H1 (cell line): ENCODE measurements around the gene FGGY. TPM values are rescaled to one million over a fixed set of nuclear protein-coding genes. Genes with fewer than 3 reads are reported as not detected.

Source experiments
- CTCF ChIA-PET: fragments of 300-600 bp; sonication (Branson Sonifier 250); formaldehyde crosslinking; loops from one replicate; lab custom pipeline; 2021; ENCODE audit not compliant: partially characterized antibody; lab: Charles Lee
- POLR2A ChIA-PET: fragments of 300-600 bp; sonication (Branson Sonifier 250); formaldehyde crosslinking; loops from one replicate; lab custom pipeline; 2021; ENCODE audit warnings: inconsistent platforms; ENCODE audit not compliant: partially characterized antibody; lab: Charles Lee
- DNase-seq, 2 experiments: peaks; one replicate each; pipeline versions ENCODE4 v3.0.0 to v3.0.0-alpha.2; 2010 to 2022; ENCODE audit warnings: low spot score in 2 of 2, low read depth in 1 of 2, mixed read lengths in 1 of 2
- FAIRE-seq: peaks from 2 replicates; lab custom pipeline; 2011; peaks lifted over from hg19 to GRCh38; lab: Jason Lieb, UNC
- H2AFZ ChIP-seq: 2 replicates; pipeline ENCODE4 v1.8.1; 2012; ENCODE audit warnings: low read length, inconsistent platforms
- H2AK5ac ChIP-seq: 2 replicates; pipeline ENCODE4 v1.6.1; 2013; ENCODE audit warnings: low read depth, low read length
- H2BK120ac ChIP-seq: replicated peaks from 2 replicates; pipeline ENCODE3; 2013; ENCODE audit warnings: low read depth, low read length, inconsistent platforms
- H2BK12ac ChIP-seq: 2 replicates; pipeline ENCODE4 v1.6.1; 2013; ENCODE audit warnings: low read depth, low read length
- H2BK15ac ChIP-seq: 2 replicates; pipeline ENCODE4 v1.6.1; 2013; ENCODE audit warnings: low read length
- H2BK20ac ChIP-seq: 2 replicates; pipeline ENCODE4 v1.6.1; 2013; ENCODE audit warnings: low read length
- H2BK5ac ChIP-seq: 2 replicates; pipeline ENCODE4 v1.6.1; 2013; ENCODE audit warnings: low read depth, low read length
- H3K14ac ChIP-seq: 2 replicates; pipeline ENCODE4 v1.6.1; 2013; ENCODE audit warnings: inconsistent platforms; ENCODE audit not compliant: insufficient read length
- H3K18ac ChIP-seq: 2 replicates; pipeline ENCODE4 v1.6.1; 2013; ENCODE audit warnings: low read length; ENCODE audit errors: extremely low read depth
- H3K23ac ChIP-seq: 2 replicates; pipeline ENCODE4 v1.6.1; 2013; ENCODE audit warnings: inconsistent platforms; ENCODE audit not compliant: insufficient read length
- H3K23me2 ChIP-seq: 2 replicates; pipeline ENCODE4 v1.6.1; 2013; ENCODE audit warnings: low read depth, low read length
- H3K27ac ChIP-seq: 2 replicates; pipeline ENCODE4 v1.6.1; 2011; ENCODE audit warnings: low read depth, low read length, inconsistent platforms
- H3K27me3 ChIP-seq, 4 experiments: replicated peaks in 1 of 4; 1 replicate in 1 of 4; 2 replicates in 3 of 4; pipeline versions ENCODE4 v1.6.1 to v1.8.1; 2011 to 2013; ENCODE audit warnings: low read length in 3 of 4, mild to moderate bottlenecking in 3 of 4, inconsistent platforms in 2 of 4, mixed read lengths in 2 of 4, moderate library complexity in 1 of 4; ENCODE audit not compliant: control insufficient read depth in 3 of 4, insufficient read depth in 3 of 4; ENCODE audit errors: extremely low read depth in 1 of 4
- H3K36me3 ChIP-seq, 4 experiments: 2 replicates each; pipeline versions ENCODE4 v1.6.1 to v1.8.1; 2011 to 2013; ENCODE audit warnings: mild to moderate bottlenecking in 4 of 4, low read length in 3 of 4, moderate library complexity in 2 of 4, control low read depth in 1 of 4, inconsistent platforms in 1 of 4; ENCODE audit not compliant: insufficient read depth in 4 of 4, control insufficient read depth in 2 of 4
- H3K4ac ChIP-seq: replicated peaks from 2 replicates; pipeline ENCODE3; 2013; ENCODE audit warnings: low read length, low read depth, mixed read lengths, inconsistent platforms; ENCODE audit not compliant: insufficient read length
- H3K4me1 ChIP-seq, 4 experiments: replicated peaks in 1 of 4; 1 replicate in 1 of 4; 2 replicates in 3 of 4; pipeline versions ENCODE4 v1.6.1 to v1.8.1; 2011 to 2013; ENCODE audit warnings: low read length in 3 of 4, inconsistent platforms in 2 of 4, mixed read lengths in 1 of 4; ENCODE audit not compliant: insufficient read depth in 4 of 4, control insufficient read depth in 3 of 4
- H3K4me2 ChIP-seq, 2 experiments: 2 replicates each; pipeline versions ENCODE4 v1.6.1 to v1.8.1; 2011 to 2013; ENCODE audit warnings: low read depth in 2 of 2, low read length in 2 of 2, control low read depth in 1 of 2, inconsistent platforms in 1 of 2, mild to moderate bottlenecking in 1 of 2; ENCODE audit not compliant: insufficient read depth in 1 of 2
- H3K4me3 ChIP-seq, 4 experiments: fragments of 200-600, 300-600 bp in 1 of 4; sonication (generic), shearing (Covaris generic), sonication (Bioruptor Twin) in 1 of 4; 2 replicates each; pipeline versions ENCODE4 v1.5.1 to v1.8.1; 2011 to 2016; ENCODE audit warnings: low read length in 4 of 4, low read depth in 3 of 4, control low read depth in 2 of 4, inconsistent platforms in 2 of 4, mild to moderate bottlenecking in 2 of 4, mixed read lengths in 1 of 4, moderate library complexity in 1 of 4; ENCODE audit not compliant: insufficient read depth in 2 of 4; ENCODE audit errors: extremely low read depth in 1 of 4
- H3K56ac ChIP-seq: replicated peaks from 2 replicates; pipeline ENCODE3; 2013; ENCODE audit warnings: low read depth, mild to moderate bottlenecking, mixed read lengths, low read length, inconsistent platforms; ENCODE audit not compliant: insufficient read length
- H3K79me1 ChIP-seq: 2 replicates; pipeline ENCODE4 v1.6.1; 2013; ENCODE audit warnings: low read depth, low read length, control low read depth
- H3K79me2 ChIP-seq, 2 experiments: 2 replicates each; pipeline versions ENCODE4 v1.6.1 to v1.8.1; 2012 to 2013; ENCODE audit warnings: low read length in 2 of 2, mild to moderate bottlenecking in 2 of 2, inconsistent platforms in 1 of 2; ENCODE audit not compliant: insufficient read depth in 2 of 2, control insufficient read depth in 1 of 2
- H3K9ac ChIP-seq, 4 experiments: replicated peaks in 1 of 4; 1 replicate in 1 of 4; 2 replicates in 3 of 4; pipeline versions ENCODE4 v1.6.1 to v1.8.1; 2011 to 2013; ENCODE audit warnings: low read depth in 3 of 4, low read length in 3 of 4, control low read depth in 2 of 4, mild to moderate bottlenecking in 2 of 4, moderate library complexity in 2 of 4, inconsistent platforms in 1 of 4; ENCODE audit errors: extremely low read depth in 1 of 4
- H3K9me3 ChIP-seq, 2 experiments: 2 replicates each; pipeline versions ENCODE4 v1.6.1 to v1.8.1; 2012 to 2013; ENCODE audit warnings: mild to moderate bottlenecking in 2 of 2, moderate library complexity in 2 of 2, control low read depth in 1 of 2, inconsistent platforms in 1 of 2, low read depth in 1 of 2, low read length in 1 of 2, mixed read lengths in 1 of 2; ENCODE audit not compliant: insufficient read depth in 2 of 2
- H4K20me1 ChIP-seq, 2 experiments: replicated peaks in 1 of 2; 2 replicates each; pipeline versions ENCODE3 to v1.8.1; 2011 to 2013; ENCODE audit warnings: inconsistent platforms in 2 of 2, low read length in 2 of 2, mild to moderate bottlenecking in 1 of 2; ENCODE audit not compliant: insufficient read depth in 2 of 2, control insufficient read depth in 1 of 2
- H4K5ac ChIP-seq: 2 replicates; pipeline ENCODE4 v1.6.1; 2013; ENCODE audit warnings: low read length, low read depth, mixed read lengths, inconsistent platforms; ENCODE audit not compliant: insufficient read length
- H4K8ac ChIP-seq: 2 replicates; pipeline ENCODE4 v1.8.0; 2013; ENCODE audit warnings: mild to moderate bottlenecking, moderate library complexity, low read length, inconsistent platforms; ENCODE audit not compliant: insufficient read depth; ENCODE audit errors: extremely low read depth
- H4K91ac ChIP-seq: replicated peaks from 2 replicates; pipeline ENCODE3; 2013; ENCODE audit warnings: low read length, mixed read lengths, inconsistent platforms; ENCODE audit not compliant: insufficient read length
- CHD1 ChIP-seq: IDR thresholded peaks from 2 replicates; pipeline ENCODE4 v1.6.1; 2012; ENCODE audit warnings: low read depth, low read length, improper control_type of control experiment
- EGR1 ChIP-seq: IDR thresholded peaks from 2 replicates; pipeline ENCODE4 v1.6.1; 2011; ENCODE audit warnings: low read depth, low read length, borderline replicate concordance
- EZH2 ChIP-seq: fragments of 200-600 bp; sonication (generic); IDR thresholded peaks from 2 replicates; pipeline ENCODE4 v1.7.1; 2012; ENCODE audit warnings: low read depth, mild to moderate bottlenecking, moderate library complexity, low read length, inconsistent platforms; ENCODE audit not compliant: severe bottlenecking
- JUND ChIP-seq: IDR thresholded peaks from 2 replicates; pipeline ENCODE4 v1.6.1; 2011; ENCODE audit warnings: mild to moderate bottlenecking, improper control_type of control experiment, low read length
- RXRA ChIP-seq: IDR thresholded peaks from 2 replicates; pipeline ENCODE4 v1.6.1; 2011; ENCODE audit warnings: low read depth, mild to moderate bottlenecking, low read length, moderate library complexity; ENCODE audit not compliant: insufficient read depth
- SAP30 ChIP-seq: fragments of 300-600 bp; sonication (generic); IDR thresholded peaks from 2 replicates; pipeline ENCODE4 v1.7.1; 2012; ENCODE audit warnings: low read length, moderate library complexity, mild to moderate bottlenecking, inconsistent platforms; ENCODE audit not compliant: insufficient read depth, insufficient replicate concordance
- SIN3A ChIP-seq, 2 experiments: IDR thresholded peaks in 1 of 2; conservative IDR thresholded peaks in 1 of 2; 2 replicates each; pipeline ENCODE4 v1.6.1; 2011 to 2012; ENCODE audit warnings: low read length in 2 of 2, improper control_type of control experiment in 1 of 2, low read depth in 1 of 2, mild to moderate bottlenecking in 1 of 2
- SIRT6 ChIP-seq: IDR thresholded peaks from one replicate; pipeline ENCODE4 v1.7.1; 2012; ENCODE audit warnings: low read length, inconsistent platforms
- SP2 ChIP-seq: IDR thresholded peaks from 2 replicates; pipeline ENCODE4 v1.6.1; 2012; ENCODE audit warnings: mild to moderate bottlenecking, low read length, inconsistent platforms
- SUZ12 ChIP-seq: fragments of 200-600 bp; sonication (generic); IDR thresholded peaks from 2 replicates; pipeline ENCODE4 v1.6.1; 2012; ENCODE audit warnings: mild to moderate bottlenecking, inconsistent platforms, low read length, moderate library complexity, mixed read lengths
- TAF7 ChIP-seq: optimal IDR thresholded peaks from 2 replicates; pipeline ENCODE3; 2011; ENCODE audit warnings: low read depth, mild to moderate bottlenecking, inconsistent platforms, low read length, moderate library complexity, borderline replicate concordance
- YY1 ChIP-seq: IDR thresholded peaks from 2 replicates; pipeline ENCODE4 v1.6.1; 2011; ENCODE audit warnings: low read depth, mild to moderate bottlenecking, low read length
- WGBS, 2 experiments: shearing (Covaris generic) in 1 of 2; methylation state at CpG; one replicate each; pipeline versions ENCODE4 v1.1.6 to v1.1.7; 2013 to 2015; ENCODE audit warnings: low lambda C conversion rate in 2 of 2, mixed read lengths in 2 of 2, inconsistent platforms in 1 of 2, low coverage in 1 of 2, missing lambda C conversion rate in 1 of 2; ENCODE audit not compliant: insufficient replicate concordance in 2 of 2, insufficient coverage in 1 of 2, insufficient read length in 1 of 2; ENCODE audit errors: extremely low coverage in 1 of 2, missing lambda C conversion rate in 1 of 2; 5-methylcytosine and 5-hydroxymethylcytosine counted together
- polyA plus RNA-seq, 7 experiments: library from polyadenylated mRNA; depleted of rRNA in 3 of 7; stranded (reverse) in 5 of 7; unstranded in 2 of 7; fragments of >200 nt in 5 of 7; fragments of 200-250 nt in 2 of 7; gene quantifications; 1 replicate in 5 of 7; 2 replicates in 1 of 7; 4 replicates in 1 of 7; pipeline versions ENCODE4 v1.2.1 to v1.2.3, GENCODE V29; 2011 to 2013; ENCODE audit warnings: missing spikeins in 2 of 7, mixed read lengths in 2 of 7
- total RNA-seq: library from RNA; stranded (reverse); fragmentation: NEBNext Ultra II Directional; extraction: Animal tissue kit (Norgen Biotek cat#: 25700); gene quantifications from 2 replicates; pipeline ENCODE4 v1.2.1, GENCODE V29; 2021

The FGGY gene
- total and polyA plus RNA-seq, 2 of the 8 experiments (the other 6 are each of a cell fraction or from before 2014, with no cell fraction given) = 10.3 to 12.5 TPM

GRCh38 chr1:59468828-59469428 lies 172.0 kb downstream of the FGGY start:
- no peak overlapping the region for H2AK5ac ChIP-seq
- POLR2A ChIA-PET = no interaction called here
- TF ChIP-seq SIN3A (conservative IDR thresholded peaks at IDR 0.05 in 1 of 2, IDR thresholded peaks at IDR 0.05 in 1 of 2; ENCODE audit: low read depth in 1 of 2, low read length in 2 of 2) = no peak
- TF ChIP-seq SAP30 = no peak
- no peak for TF ChIP-seq TAF7
- TF ChIP-seq SP2 = no peak
- TF ChIP-seq SIRT6 = no peak
- TF ChIP-seq EZH2 = no peak
- TF ChIP-seq SUZ12 = no peak
- TF ChIP-seq RXRA = no peak
- no peak for TF ChIP-seq CHD1
- TF ChIP-seq JUND = no peak
- no peak for TF ChIP-seq YY1
- TF ChIP-seq EGR1 = no peak
- TF ChIP-seq, all 59 proteins: peak for 0
- H2BK20ac ChIP-seq = no peak overlapping the region
- H2AFZ ChIP-seq = no peak overlapping the region
- H3K9me3 ChIP-seq = peaks cover 0 to 3% of the 10 kb centered on the region in 2 experiments; a peak in 1 of 4 replicates
- H3K4ac ChIP-seq = no peak overlapping the region
- H3K36me3 ChIP-seq = no peaks in the 10 kb centered on the region
- no peak overlapping the region for H2BK5ac ChIP-seq
- H3K23ac ChIP-seq = no peak overlapping the region
- H3K18ac ChIP-seq = no peak overlapping the region
- 93% methylated on average over 1 of the region's 1 CpG; no CpG with 5 or more reads in 1 of the 2 experiments for WGBS, 2 experiments
- no peak overlapping the region for H4K5ac ChIP-seq
- H4K20me1 ChIP-seq = no peaks in the 10 kb centered on the region
- no peak overlapping the region for H3K27ac ChIP-seq
- H3K56ac ChIP-seq = no peak overlapping the region
- no peak overlapping the region for H3K4me2 ChIP-seq
- H3K79me1 ChIP-seq = no peaks in the 10 kb centered on the region
- no peak overlapping the region for H3K9ac ChIP-seq
- no peak overlapping the region for H3K4me3 ChIP-seq
- H4K8ac ChIP-seq = no peak overlapping the region
- DNase-seq (no peak), FAIRE-seq (no peak)
- no peak overlapping the region for H3K14ac ChIP-seq
- no peak overlapping the region for H2BK12ac ChIP-seq
- no peaks in the 10 kb centered on the region for H3K79me2 ChIP-seq
- no peaks in the 10 kb centered on the region for H3K23me2 ChIP-seq
- no peak overlapping the region for H4K91ac ChIP-seq
- no peaks in the 10 kb centered on the region for H3K4me1 ChIP-seq
- CTCF ChIA-PET = interaction anchor here (0.7 kb wide), 1 partner anchor 37 kb away, joined by 3 read pairs; no protein-coding TSS in a partner anchor
- H2BK120ac ChIP-seq = no peak overlapping the region
- H2BK15ac ChIP-seq = no peak overlapping the region
- H3K27me3 ChIP-seq = no peaks in the 10 kb centered on the region
